ENCODE results near the gene ROBO2.

The ROBO2 gene

DNA sequence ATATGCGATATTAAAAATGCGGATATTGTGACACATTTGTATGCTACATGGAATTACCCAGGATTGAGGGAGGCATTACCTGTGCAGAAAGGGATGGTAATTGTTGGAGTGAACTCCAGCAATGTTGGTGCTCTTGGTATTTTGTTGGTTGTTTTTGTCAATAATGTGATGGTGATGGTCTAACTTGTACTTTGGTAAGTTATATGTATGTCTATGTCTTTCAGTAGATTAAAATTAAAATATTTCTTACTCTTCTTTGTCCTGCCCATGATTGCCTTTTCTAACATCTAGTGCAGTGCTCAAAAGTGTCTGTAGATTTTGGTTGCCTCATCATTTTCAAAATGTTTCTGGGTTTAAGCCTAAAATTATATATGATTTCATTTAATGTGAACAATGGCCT is 192.7 kb downstream of the ROBO2 start:
- H2AFZ ChIP-seq (ENCODE audit: low read length) = no peak overlapping the region
- H3K4me1 ChIP-seq (ENCODE audit: insufficient read depth, low read length, severe bottlenecking) = peaks cover 45% of the 10 kb centered on the region
- H3K9me2 ChIP-seq (ENCODE audit: low read depth, low read length) = no peaks in the 10 kb centered on the region
- no peaks in the 10 kb centered on the region for H3K27me3 ChIP-seq (ENCODE audit: insufficient read depth, low read length)
- no peaks in the 10 kb centered on the region for H4K20me1 ChIP-seq (ENCODE audit: insufficient read depth, low read length)
- no peaks in the 10 kb centered on the region for H3F3A ChIP-seq (ENCODE audit: insufficient read depth, low read length)
- TF ChIP-seq, protein P1, sequence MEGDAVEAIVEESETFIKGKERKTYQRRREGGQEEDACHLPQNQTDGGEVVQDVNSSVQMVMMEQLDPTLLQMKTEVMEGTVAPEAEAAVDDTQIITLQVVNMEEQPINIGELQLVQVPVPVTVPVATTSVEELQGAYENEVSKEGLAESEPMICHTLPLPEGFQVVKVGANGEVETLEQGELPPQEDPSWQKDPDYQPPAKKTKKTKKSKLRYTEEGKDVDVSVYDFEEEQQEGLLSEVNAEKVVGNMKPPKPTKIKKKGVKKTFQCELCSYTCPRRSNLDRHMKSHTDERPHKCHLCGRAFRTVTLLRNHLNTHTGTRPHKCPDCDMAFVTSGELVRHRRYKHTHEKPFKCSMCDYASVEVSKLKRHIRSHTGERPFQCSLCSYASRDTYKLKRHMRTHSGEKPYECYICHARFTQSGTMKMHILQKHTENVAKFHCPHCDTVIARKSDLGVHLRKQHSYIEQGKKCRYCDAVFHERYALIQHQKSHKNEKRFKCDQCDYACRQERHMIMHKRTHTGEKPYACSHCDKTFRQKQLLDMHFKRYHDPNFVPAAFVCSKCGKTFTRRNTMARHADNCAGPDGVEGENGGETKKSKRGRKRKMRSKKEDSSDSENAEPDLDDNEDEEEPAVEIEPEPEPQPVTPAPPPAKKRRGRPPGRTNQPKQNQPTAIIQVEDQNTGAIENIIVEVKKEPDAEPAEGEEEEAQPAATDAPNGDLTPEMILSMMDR (IDR thresholded peaks at IDR 0.05; ENCODE audit: low read length) = no peak
- no peak for TF ChIP-seq EZH2 (IDR thresholded peaks at IDR 0.05; ENCODE audit: borderline replicate concordance, low read length)
- H3K9ac ChIP-seq (ENCODE audit: low read length) = no peak overlapping the region
- H3K27ac ChIP-seq (ENCODE audit: low read depth, low read length, poor library complexity, severe bottlenecking) = no peak overlapping the region
- 0 out of 2 replicates have a peak, but pooled peaks cover 4% of the 10 kb centered on the region for H3K9me3 ChIP-seq (ENCODE audit: low read length)
- no peak overlapping the region for H3K4me2 ChIP-seq (ENCODE audit: low read length)
- no peaks in the 10 kb centered on the region for H3K36me3 ChIP-seq (ENCODE audit: insufficient read depth, low read length)
- H3K4me3 ChIP-seq (ENCODE audit: low read depth, low read length, poor library complexity, severe bottlenecking) = no peak overlapping the region
- H3K79me2 ChIP-seq (ENCODE audit: insufficient read depth, low read length) = no peaks in the 10 kb centered on the region

DNA sequence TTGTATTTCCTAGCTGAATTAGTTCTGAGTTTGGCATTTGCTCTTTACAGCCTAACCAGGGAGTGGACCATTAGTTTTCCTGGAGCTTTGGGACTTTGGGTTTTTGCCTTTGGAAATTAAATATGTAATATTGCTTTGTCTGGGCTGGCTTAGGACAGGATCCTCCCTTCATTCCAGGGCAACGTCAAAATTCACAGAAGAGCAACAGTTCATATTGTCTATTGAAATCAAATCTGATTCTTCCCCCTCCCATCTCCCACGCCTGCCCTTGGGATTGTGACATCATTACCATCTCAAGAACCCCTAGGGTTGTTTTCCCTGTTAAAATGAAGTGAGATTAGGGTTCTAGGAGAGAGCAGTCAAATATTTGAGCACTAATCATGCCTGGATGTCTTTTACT is 194.1 kb downstream of the ROBO2 start:
- H3F3A ChIP-seq (ENCODE audit: insufficient read depth, low read length) = no peaks in the 10 kb centered on the region
- no peak overlapping the region for H2AFZ ChIP-seq (ENCODE audit: low read length)
- H3K4me1 ChIP-seq (ENCODE audit: insufficient read depth, low read length, severe bottlenecking) = peaks cover 33% of the 10 kb centered on the region
- H3K4me3 ChIP-seq (ENCODE audit: low read depth, low read length, poor library complexity, severe bottlenecking) = no peak overlapping the region
- H3K27me3 ChIP-seq (ENCODE audit: insufficient read depth, low read length) = no peaks in the 10 kb centered on the region
- no peaks in the 10 kb centered on the region for H3K9me2 ChIP-seq (ENCODE audit: low read depth, low read length)
- no peak overlapping the region for H3K9ac ChIP-seq (ENCODE audit: low read length)
- H3K4me2 ChIP-seq (ENCODE audit: low read length) = no peak overlapping the region
- H3K9me3 ChIP-seq (ENCODE audit: low read length) = 0 out of 2 replicates have a peak, but pooled peaks cover 4% of the 10 kb centered on the region
- TF ChIP-seq EZH2 (IDR thresholded peaks at IDR 0.05; ENCODE audit: borderline replicate concordance, low read length) = no peak
- TF ChIP-seq, protein P1 (IDR thresholded peaks at IDR 0.05; ENCODE audit: low read length) = no peak
- H3K27ac ChIP-seq (ENCODE audit: low read depth, low read length, poor library complexity, severe bottlenecking) = peak overlapping the region; percentile 47
- no peaks in the 10 kb centered on the region for H3K79me2 ChIP-seq (ENCODE audit: insufficient read depth, low read length)
- no peaks in the 10 kb centered on the region for H4K20me1 ChIP-seq (ENCODE audit: insufficient read depth, low read length)
- H3K36me3 ChIP-seq (ENCODE audit: insufficient read depth, low read length) = no peaks in the 10 kb centered on the region; the same call in 1 of the 2 replicates

DNA sequence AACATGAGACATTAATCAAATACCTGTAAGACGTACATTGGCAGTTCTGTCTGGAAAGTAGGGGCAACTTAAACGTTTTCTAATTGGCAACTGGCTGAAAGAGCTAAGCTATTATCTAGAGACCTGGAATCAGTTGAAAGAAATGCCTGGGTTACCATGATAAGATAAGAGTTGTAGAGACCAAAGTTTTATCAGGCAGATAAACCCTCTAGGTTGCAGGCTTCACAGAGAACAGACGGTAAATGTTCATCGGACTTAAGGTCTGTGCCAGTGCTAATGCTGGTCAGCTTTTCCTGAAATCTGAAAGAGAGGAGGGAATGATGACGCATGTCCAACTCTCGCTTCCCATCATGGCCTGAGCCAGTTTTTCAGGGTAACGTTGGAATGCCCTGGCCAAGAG is 196.2 kb downstream of the ROBO2 start:
- Histone ChIP-seq H4K20me1 (ENCODE audit: insufficient read depth, low read length) (no peaks in the 10 kb centered on the region), H3K9ac (ENCODE audit: low read length) (no peak overlapping the region), H3K4me1 (ENCODE audit: insufficient read depth, low read length, severe bottlenecking) (peaks cover 41% of the 10 kb centered on the region), H3K9me3 (ENCODE audit: low read length) (0 out of 2 replicates have a peak, but pooled peaks cover 4% of the 10 kb centered on the region), H3K36me3 (ENCODE audit: insufficient read depth, low read length) (peaks cover 5% of the 10 kb centered on the region), H3K4me2 (ENCODE audit: low read length) (no peak overlapping the region), H3K9me2 (ENCODE audit: low read depth, low read length) (no peaks in the 10 kb centered on the region), H3F3A (ENCODE audit: insufficient read depth, low read length) (no peaks in the 10 kb centered on the region), H3K79me2 (ENCODE audit: insufficient read depth, low read length) (no peaks in the 10 kb centered on the region), H3K27me3 (ENCODE audit: insufficient read depth, low read length) (no peaks in the 10 kb centered on the region), H2AFZ (ENCODE audit: low read length) (no peak overlapping the region), H3K4me3 (ENCODE audit: low read depth, low read length, poor library complexity, severe bottlenecking) (no peak overlapping the region), H3K27ac (ENCODE audit: low read depth, low read length, poor library complexity, severe bottlenecking) (no peak overlapping the region)
- no peak for TF ChIP-seq EZH2 (IDR thresholded peaks at IDR 0.05; ENCODE audit: borderline replicate concordance, low read length)
- TF ChIP-seq, protein P1 (IDR thresholded peaks at IDR 0.05; ENCODE audit: low read length) = no peak
